HUES6 (cell line): ENCODE results near the gene PLCH2.
A peak's percentile ranks its signal among the peaks of the same experiment; 100 is the strongest.

Experiments
- H3K27ac ChIP-seq: 2 replicates; pipeline ENCODE4 v1.7.0; 2013; ENCODE audit warnings: low read depth, mild to moderate bottlenecking, low read length, inconsistent platforms
- H3K27me3 ChIP-seq: 2 replicates; pipeline ENCODE4 v1.6.1; 2013; ENCODE audit warnings: low read length; ENCODE audit not compliant: control insufficient read depth, insufficient read depth
- H3K36me3 ChIP-seq: 2 replicates; pipeline ENCODE4 v1.6.1; 2013; ENCODE audit warnings: low read length; ENCODE audit not compliant: control insufficient read depth, insufficient read depth
- H3K4me1 ChIP-seq: 2 replicates; pipeline ENCODE4 v1.6.1; 2013; ENCODE audit warnings: low read length; ENCODE audit not compliant: control insufficient read depth, insufficient read depth
- H3K4me3 ChIP-seq: 2 replicates; pipeline ENCODE4 v1.5.1; 2013; ENCODE audit warnings: low read depth, low read length
- H3K9ac ChIP-seq: one replicate; pipeline ENCODE4 v1.6.1; 2013; ENCODE audit warnings: mild to moderate bottlenecking, low read length
- H3K9me3 ChIP-seq: 2 replicates; pipeline ENCODE4 v1.6.1; 2013; ENCODE audit warnings: low read depth, low read length; ENCODE audit not compliant: control insufficient read depth, insufficient read depth

The PLCH2 gene

DNA sequence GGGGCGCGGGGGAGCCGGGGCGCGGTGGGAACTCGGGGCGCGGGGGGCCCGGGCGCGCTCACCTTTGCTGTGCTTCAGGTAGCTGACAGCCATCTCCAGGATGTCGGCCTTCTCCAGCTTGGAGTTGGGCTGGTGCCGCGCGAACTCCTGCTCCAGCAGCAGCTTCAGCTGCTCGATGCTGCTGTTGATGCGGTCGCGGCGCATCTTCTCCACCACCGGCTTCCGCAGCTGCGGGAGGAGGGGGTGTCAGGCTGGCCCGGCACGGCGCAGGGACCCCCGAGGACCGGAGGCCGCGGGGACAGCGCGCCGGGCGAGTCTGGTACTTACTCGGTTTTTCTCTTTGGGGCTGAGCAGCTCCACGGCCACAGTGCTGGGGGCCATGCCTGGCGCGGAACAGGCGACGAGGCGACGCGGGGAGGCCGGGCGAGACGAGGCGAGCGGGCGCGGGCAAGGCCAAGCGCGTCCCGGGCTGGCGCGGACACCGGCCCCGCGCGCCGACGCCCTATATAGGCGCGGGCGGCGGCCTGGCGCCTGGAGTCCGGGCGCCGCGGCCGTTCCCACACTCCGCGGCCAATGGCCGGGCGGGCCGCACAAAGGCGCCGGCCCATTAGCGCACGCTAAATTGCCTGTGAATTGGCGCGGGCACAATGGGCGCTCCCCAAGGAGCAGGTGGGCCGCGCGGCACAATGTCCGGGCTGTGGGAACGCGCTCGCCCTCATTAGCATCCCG lies 53.9 kb downstream of the PLCH2 start, which contains the start of gene HES5:
TSS of gene HES5 (minus strand) at position 480 of the 729 bp plus-strand sequence. CDS start at position 381, 99 bp downstream.
- Histone ChIP-seq H3K36me3 (no peaks in the 10 kb centered on the region), H3K9me3 (no peaks in the 10 kb centered on the region), H3K27me3 (peaks cover 84% of the 10 kb centered on the region), H3K4me1 (peaks cover 34% of the 10 kb centered on the region), H3K9ac (peak within 1 kb of the TSS; percentile 18), H3K27ac (no peak within 1 kb of the TSS), H3K4me3 (peak within 1 kb of the TSS; percentile 55)

DNA sequence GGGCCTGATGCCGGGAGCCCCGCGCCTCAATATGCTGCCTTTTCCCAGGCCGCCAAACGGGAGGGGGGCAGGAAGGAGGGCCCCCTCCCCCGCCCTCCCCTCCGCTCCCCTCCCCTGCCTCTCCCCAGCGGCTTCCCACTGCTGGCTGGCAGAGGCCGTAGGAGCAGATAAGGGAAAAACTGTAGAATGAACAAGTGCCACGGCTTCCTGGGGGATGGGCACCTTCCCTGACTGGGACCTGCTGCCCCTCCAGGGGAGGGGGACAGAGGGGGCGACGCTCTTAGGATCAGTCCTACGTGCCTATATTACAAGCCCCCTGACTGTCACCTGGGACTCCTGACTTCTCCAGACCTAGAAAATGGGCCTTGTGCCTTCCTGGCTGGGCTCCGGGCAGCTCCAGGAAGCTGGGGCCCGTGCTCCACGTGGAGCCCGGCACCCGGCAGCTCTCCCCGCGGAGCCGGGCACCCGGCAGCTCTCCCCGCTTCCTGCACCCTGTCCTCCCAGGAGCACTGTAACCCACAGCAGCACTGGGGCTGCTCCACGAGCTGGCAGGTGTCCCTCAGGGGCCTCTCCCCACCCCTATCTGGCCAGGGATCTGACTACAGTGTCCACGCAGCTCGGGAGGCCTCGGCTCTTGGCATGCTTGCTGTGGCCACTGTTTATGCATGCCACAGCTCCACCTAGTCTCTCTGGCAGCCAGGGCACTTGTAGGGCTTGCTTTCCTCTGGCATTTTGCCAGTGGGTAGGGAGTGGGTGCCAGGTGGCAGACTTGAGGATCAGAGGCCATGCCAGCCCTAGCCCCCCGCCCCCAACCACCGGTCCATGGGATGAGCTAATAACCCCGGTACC lies 54.6 kb downstream of the PLCH2 start:
- Histone ChIP-seq H3K27me3 (peaks cover 91% of the 10 kb centered on the region), H3K4me1 (peaks cover 39% of the 10 kb centered on the region), H3K36me3 (no peaks in the 10 kb centered on the region), H3K9me3 (no peaks in the 10 kb centered on the region), H3K4me3 (no peak overlapping the region; the same call in 1 of the 2 replicates), H3K9ac (no peak overlapping the region), H3K27ac (no peak overlapping the region)

DNA sequence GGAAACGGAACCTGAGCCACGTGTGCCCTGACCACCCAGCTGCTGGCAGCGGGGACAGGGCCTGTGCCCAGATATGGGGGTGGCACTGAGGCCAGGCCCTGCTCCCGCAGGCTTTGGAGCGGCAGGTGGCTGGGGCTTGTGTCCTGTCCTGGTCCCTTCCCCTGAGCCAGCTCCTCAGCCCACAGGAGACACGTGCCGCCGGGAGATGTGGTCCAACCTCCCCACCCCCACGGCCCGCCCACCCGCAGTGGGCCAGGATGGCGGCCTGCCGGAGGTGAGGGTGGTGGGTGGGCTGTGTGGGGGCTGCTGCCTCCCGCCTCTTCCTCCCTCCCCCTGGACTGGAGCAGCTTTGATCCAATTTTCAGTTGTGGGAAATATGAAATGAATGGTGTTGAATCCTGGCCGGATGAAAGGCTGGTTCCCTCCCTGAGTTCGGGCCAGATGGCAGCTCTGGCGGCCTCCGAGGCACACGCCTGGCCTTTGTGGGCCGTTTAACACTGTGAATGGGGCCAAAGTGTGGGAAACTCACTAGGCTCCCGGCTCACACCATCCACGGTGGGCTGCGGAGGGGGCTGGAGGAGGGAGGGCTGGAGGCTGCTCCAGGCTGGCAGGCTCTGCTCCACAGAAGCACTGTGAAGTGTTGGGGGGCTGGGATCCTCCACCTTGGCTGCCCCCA lies 56.5 kb downstream of the PLCH2 start:
- H3K9ac ChIP-seq = no peak overlapping the region
- peaks cover 31% of the 10 kb centered on the region for H3K4me1 ChIP-seq
- no peaks in the 10 kb centered on the region for H3K36me3 ChIP-seq
- H3K9me3 ChIP-seq = no peaks in the 10 kb centered on the region
- no peak overlapping the region for H3K27ac ChIP-seq
- H3K27me3 ChIP-seq = peaks cover 98% of the 10 kb centered on the region
- no peak overlapping the region for H3K4me3 ChIP-seq

DNA sequence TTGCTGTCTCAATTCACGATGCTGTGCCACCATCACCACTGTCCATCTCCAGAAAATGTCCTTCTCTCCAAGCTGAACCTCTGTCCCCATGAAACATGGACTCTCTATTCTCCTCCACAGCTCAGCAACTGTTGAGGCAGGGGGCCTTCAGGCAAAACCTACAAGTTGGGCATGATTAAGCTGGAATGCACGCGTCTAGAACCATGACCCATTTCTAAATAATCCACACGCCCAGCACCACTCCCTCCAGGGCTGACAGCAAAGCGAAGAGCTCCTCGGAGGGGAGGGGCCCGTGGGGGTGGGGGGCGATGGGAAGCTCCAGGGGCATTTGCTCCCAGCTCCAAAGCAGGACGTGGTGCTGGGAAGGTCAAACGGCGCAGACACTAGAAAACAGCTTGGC lies 57.3 kb downstream of the PLCH2 start:
- H3K9ac ChIP-seq = no peak overlapping the region
- peaks cover 31% of the 10 kb centered on the region for H3K4me1 ChIP-seq
- H3K27ac ChIP-seq = no peak overlapping the region
- no peaks in the 10 kb centered on the region for H3K36me3 ChIP-seq
- H3K27me3 ChIP-seq = peaks cover 98% of the 10 kb centered on the region
- H3K4me3 ChIP-seq = no peak overlapping the region
- no peaks in the 10 kb centered on the region for H3K9me3 ChIP-seq

DNA sequence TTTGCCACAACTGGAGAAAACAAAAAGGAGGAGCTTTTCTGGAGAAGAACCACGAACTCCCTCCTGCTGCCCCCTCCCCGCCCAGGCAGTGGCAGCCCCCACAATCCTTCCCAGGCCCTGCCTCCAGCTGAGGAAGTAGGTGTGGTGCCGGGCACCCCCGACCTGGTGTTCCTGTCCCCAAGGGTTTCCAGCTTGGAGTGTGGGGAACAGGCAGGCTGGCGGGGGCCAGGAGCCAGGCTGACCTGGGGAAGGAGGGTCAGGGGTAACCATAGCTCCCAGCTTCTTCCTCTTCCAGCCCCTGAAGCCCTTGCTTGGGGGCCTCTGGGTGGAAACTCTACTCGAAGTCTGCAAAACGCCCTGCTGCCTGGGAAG lies 58.2 kb downstream of the PLCH2 start:
- Histone ChIP-seq H3K4me3 (no peak overlapping the region), H3K4me1 (peaks cover 23% of the 10 kb centered on the region), H3K9ac (no peak overlapping the region), H3K9me3 (no peaks in the 10 kb centered on the region), H3K36me3 (no peaks in the 10 kb centered on the region), H3K27me3 (peaks cover 97% of the 10 kb centered on the region), H3K27ac (no peak overlapping the region)

DNA sequence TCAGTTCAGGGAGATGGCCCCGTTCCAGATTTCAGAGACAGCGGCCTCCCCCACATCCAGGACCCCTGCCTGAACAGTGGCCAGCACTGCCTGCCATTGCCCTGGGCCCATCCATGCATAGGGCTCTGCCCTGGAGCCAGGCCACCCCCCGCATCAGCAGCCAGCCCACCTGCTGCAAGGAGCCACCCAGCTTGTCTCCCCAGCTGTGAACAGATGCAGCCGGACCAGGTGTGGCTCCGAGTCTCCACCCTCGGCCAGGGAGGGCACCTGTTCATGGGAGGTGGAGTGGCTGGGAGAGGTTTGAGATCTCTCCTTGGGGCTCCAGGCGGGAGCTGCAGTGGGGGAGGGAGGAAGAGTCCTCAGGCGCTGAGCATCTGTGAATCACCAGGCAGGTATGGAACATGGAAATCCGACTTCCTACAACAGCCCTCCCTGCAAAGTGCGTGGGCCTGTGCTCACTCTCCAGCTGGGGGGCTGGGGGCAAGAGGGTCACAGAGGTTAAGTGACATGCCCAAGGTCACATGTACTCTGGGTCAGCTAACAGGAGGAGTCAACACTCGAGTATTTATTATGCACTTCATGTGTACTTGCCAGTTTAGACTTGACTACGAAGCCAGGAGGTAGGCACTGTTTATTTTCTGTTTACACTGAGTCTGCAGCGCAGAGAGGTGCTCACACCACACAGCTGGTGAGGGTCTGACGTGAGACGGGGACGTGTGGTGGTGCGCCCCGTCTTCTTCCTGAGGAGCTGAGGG lies 58.8 kb downstream of the PLCH2 start:
- H3K27ac ChIP-seq = no peak overlapping the region
- H3K4me1 ChIP-seq = peaks cover 21% of the 10 kb centered on the region
- H3K9me3 ChIP-seq = no peaks in the 10 kb centered on the region
- peaks cover 96% of the 10 kb centered on the region for H3K27me3 ChIP-seq
- H3K36me3 ChIP-seq = no peaks in the 10 kb centered on the region
- no peak overlapping the region for H3K9ac ChIP-seq
- no peak overlapping the region for H3K4me3 ChIP-seq

DNA sequence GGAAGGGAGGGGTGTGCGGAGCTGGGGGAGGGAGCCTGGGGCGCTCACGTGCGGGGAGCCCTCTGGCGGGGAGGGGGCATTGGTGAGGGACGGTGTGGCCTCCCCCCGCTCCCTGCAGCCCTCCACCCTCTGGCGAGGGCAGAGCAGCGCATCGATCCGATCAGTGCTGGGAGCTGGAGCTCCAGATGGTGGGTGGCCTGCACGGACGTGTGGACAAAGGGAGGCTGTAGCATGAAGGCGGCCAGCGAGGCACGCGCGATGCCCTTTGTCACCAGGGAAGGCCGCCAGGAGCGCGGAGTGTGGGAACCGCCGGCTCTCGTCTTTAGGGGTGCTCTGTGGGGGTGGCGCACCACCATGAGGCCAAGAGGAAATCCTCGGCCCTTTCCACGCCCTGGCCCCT lies 59.4 kb downstream of the PLCH2 start:
- no peaks in the 10 kb centered on the region for H3K36me3 ChIP-seq
- H3K9me3 ChIP-seq = no peaks in the 10 kb centered on the region
- peaks cover 96% of the 10 kb centered on the region for H3K27me3 ChIP-seq
- H3K4me1 ChIP-seq = peaks cover 20% of the 10 kb centered on the region
- no peak overlapping the region for H3K27ac ChIP-seq
- no peak overlapping the region for H3K9ac ChIP-seq
- H3K4me3 ChIP-seq = no peak overlapping the region

DNA sequence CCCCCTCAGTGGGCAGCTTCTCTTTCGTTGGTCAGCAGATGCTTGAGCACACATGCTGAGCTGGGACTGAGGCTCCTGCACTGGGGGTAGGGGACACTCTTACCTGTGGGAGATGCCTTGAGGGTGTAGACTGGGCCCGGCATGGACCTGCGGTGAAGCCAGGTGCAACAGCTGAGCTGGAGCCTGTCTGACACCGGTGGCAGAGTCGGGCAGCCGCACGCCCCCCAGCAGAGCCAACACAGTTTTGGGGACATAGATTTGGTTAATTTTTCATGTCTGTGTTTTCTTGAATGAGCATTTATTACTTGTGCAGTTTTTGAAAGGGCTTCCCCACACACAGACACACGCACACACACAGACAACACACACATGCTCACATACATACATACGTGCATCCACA lies 59.9 kb downstream of the PLCH2 start:
- Histone ChIP-seq H3K9ac (no peak overlapping the region), H3K36me3 (no peaks in the 10 kb centered on the region), H3K4me3 (no peak overlapping the region), H3K9me3 (no peaks in the 10 kb centered on the region), H3K27ac (no peak overlapping the region), H3K27me3 (peaks cover 92% of the 10 kb centered on the region), H3K4me1 (peaks cover 15% of the 10 kb centered on the region)

DNA sequence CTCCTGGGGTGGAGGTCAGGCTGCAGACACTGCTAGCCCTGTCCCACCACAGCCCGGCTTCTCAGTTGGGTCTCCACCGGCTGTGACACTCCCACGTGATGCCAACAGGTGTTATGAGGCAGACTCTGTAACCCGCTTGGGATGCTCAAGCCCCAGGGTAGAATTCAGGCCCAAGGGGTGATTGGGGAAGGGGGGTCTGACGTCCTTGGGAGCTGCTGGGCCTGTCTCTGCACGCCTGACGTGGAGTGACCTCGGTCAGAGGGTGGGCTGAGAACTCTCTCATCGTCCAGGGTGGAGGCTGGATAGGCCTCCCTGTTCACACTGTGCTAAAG lies 61.7 kb downstream of the PLCH2 start:
- Histone ChIP-seq H3K4me3 (no peak overlapping the region), H3K9ac (no peak overlapping the region), H3K27ac (no peak overlapping the region), H3K36me3 (no peaks in the 10 kb centered on the region), H3K27me3 (peaks cover 92% of the 10 kb centered on the region), H3K9me3 (no peaks in the 10 kb centered on the region), H3K4me1 (peaks cover 14% of the 10 kb centered on the region)

DNA sequence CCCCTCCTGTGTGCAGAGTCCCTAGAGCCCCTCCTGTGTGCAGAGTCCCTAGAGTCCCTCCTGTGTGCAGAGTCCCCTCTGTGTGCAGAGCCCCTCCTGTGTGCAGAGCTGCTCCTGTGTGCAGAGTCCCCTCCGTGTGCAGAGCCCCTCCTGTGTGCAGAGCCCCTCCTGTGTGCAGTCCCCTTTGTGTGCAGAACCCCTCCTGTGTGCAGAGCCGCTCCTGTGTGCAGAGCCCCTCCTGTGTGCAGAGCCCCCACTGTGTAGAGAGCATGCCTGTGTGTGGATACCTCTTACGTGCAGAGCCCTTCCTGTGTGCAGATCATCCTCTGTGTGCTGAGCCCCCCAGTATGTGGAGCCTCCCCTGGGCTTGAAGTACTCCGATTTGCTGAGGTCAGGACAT lies 62.3 kb downstream of the PLCH2 start:
- no peaks in the 10 kb centered on the region for H3K36me3 ChIP-seq
- no peaks in the 10 kb centered on the region for H3K9me3 ChIP-seq
- H3K4me1 ChIP-seq = peaks cover 19% of the 10 kb centered on the region
- H3K27me3 ChIP-seq = peaks cover 92% of the 10 kb centered on the region
- no peak overlapping the region for H3K9ac ChIP-seq
- no peak overlapping the region for H3K4me3 ChIP-seq
- H3K27ac ChIP-seq = no peak overlapping the region
